HepG2 (cell line): ENCODE measurements around the gene KANSL1. TPM values are rescaled to one million over a fixed set of nuclear protein-coding genes. Genes with fewer than 3 reads are reported as not detected.

Experiments
- ATAC-seq: fragments of 200-7000 bp; cut with Tn5 transposase; 3 replicates; pipeline ENCODE4 v1.9.1; 2020; ENCODE audit warnings: mild to moderate bottlenecking, moderate library complexity
- BruUV-seq: library from RNA; stranded (reverse); fragments of 400-500 nt; replicated peaks from 2 replicates; lab custom pipeline; 2021; lab: Mats Ljungman, UMichigan
- CTCF ChIA-PET: fragments of 300-600 bp; formaldehyde crosslinking; extraction: SDS; loops from one replicate; lab custom pipeline; 2021; ENCODE audit warnings: low total read pairs, inconsistent platforms, low intra/inter-chr PET ratio; lab: Yijun Ruan, JAX
- POLR2A ChIA-PET: fragments of 350-600 bp; sonication (Branson Sonifier 250); formaldehyde crosslinking; loops from one replicate; lab custom pipeline; 2020; ENCODE audit warnings: antibody characterized with exemption, inconsistent platforms; lab: Yijun Ruan, JAX
- DNase-seq: peaks from one replicate; pipeline ENCODE4 v3.0.0-alpha.2; 2015; ENCODE audit warnings: low spot score
- FAIRE-seq: peaks from 3 replicates; lab custom pipeline; 2011; peaks lifted over from hg19 to GRCh38; lab: Jason Lieb, UNC
- H2AFZ ChIP-seq: one replicate; pipeline ENCODE4 v1.6.1; 2011; ENCODE audit warnings: low read length, inconsistent platforms
- H3K27ac ChIP-seq: fragments of 300-600 bp; 3 replicates; pipeline ENCODE4 v1.8.0; 2011; ENCODE audit warnings: mixed run types, mild to moderate bottlenecking, mixed read lengths, low read length, inconsistent platforms; ENCODE audit not compliant: insufficient read depth; ENCODE audit errors: extremely low read length
- H3K27me3 ChIP-seq, 2 experiments: fragments of 200-600 bp in 1 of 2; 2 replicates in 1 of 2; 3 replicates in 1 of 2; pipeline versions ENCODE4 v1.6.0 to v1.8.0; 2011; ENCODE audit warnings: low read length in 2 of 2, mild to moderate bottlenecking in 2 of 2, moderate library complexity in 2 of 2, inconsistent platforms in 1 of 2; ENCODE audit not compliant: insufficient read depth in 2 of 2, control insufficient read depth in 1 of 2
- H3K36me3 ChIP-seq, 2 experiments: fragments of 200-600 bp in 1 of 2; replicated peaks in 1 of 2; 2 replicates in 1 of 2; 3 replicates in 1 of 2; pipeline versions ENCODE4 v1.5.1 to v1.8.0; 2011; ENCODE audit warnings: low read length in 2 of 2, inconsistent platforms in 1 of 2; ENCODE audit not compliant: insufficient read depth in 2 of 2, control insufficient read depth in 1 of 2
- H3K4me1 ChIP-seq: 2 replicates; pipeline ENCODE4 v1.5.1; 2012; ENCODE audit warnings: low read length, inconsistent platforms; ENCODE audit not compliant: insufficient read depth
- H3K4me2 ChIP-seq: 2 replicates; pipeline ENCODE4 v1.6.0; 2011; ENCODE audit warnings: low read depth, low read length, inconsistent platforms
- H3K4me3 ChIP-seq, 3 experiments: fragments of 200-600 bp in 1 of 3; sonication (generic), shearing (Covaris generic) in 1 of 3; replicated peaks in 1 of 3; 2 replicates each; pipeline ENCODE4 v1.5.1; 2011 to 2016; ENCODE audit warnings: low read length in 3 of 3, inconsistent platforms in 2 of 3, low read depth in 2 of 3, mild to moderate bottlenecking in 2 of 3, control low read depth in 1 of 3, mixed read lengths in 1 of 3; ENCODE audit not compliant: insufficient read depth in 1 of 3
- H3K79me2 ChIP-seq: one replicate; pipeline ENCODE4 v1.6.1; 2011; ENCODE audit warnings: low read length, inconsistent platforms; ENCODE audit not compliant: insufficient read depth
- H3K9ac ChIP-seq: 2 replicates; pipeline ENCODE4 v1.6.0; 2011; ENCODE audit warnings: mild to moderate bottlenecking, low read depth, low read length, inconsistent platforms; ENCODE audit not compliant: insufficient read depth
- H3K9me3 ChIP-seq: 2 replicates; pipeline ENCODE4 v1.5.1; 2012; ENCODE audit warnings: mild to moderate bottlenecking, low read length
- H4K20me1 ChIP-seq: 2 replicates; pipeline ENCODE4 v1.6.0; 2011; ENCODE audit warnings: inconsistent platforms, mild to moderate bottlenecking, low read length, moderate library complexity; ENCODE audit not compliant: insufficient read depth
- CHD2 ChIP-seq: IDR thresholded peaks from 2 replicates; pipeline ENCODE4 v1.6.1; 2011; ENCODE audit warnings: low read depth, low read length, improper control_type of control experiment
- ESRRA ChIP-seq: sonication (generic); formaldehyde crosslinking; IDR thresholded peaks from 2 replicates; pipeline ENCODE4 v1.5.1; 2020; ENCODE audit warnings: mild to moderate bottlenecking, low read depth, missing genetic modification reagents
- HNF4A ChIP-seq: sonication (generic); formaldehyde crosslinking; IDR thresholded peaks from 2 replicates; pipeline ENCODE4 v1.4.0; 2020; ENCODE audit warnings: missing genetic modification reagents
- MBNL3 ChIP-seq: fragments of 250-450 bp; sonication (Bioruptor Pico); conservative IDR thresholded peaks from 2 replicates; pipeline ENCODE4 v1.8.0; 2022; ENCODE audit warnings: mild to moderate bottlenecking, inconsistent platforms
- ONECUT2 ChIP-seq: sonication (generic); formaldehyde crosslinking; IDR thresholded peaks from 2 replicates; pipeline ENCODE4 v1.4.0; 2020; ENCODE audit warnings: missing genetic modification reagents
- RXRB ChIP-seq: IDR thresholded peaks from 2 replicates; pipeline ENCODE4 v1.6.1; 2016; ENCODE audit warnings: borderline replicate concordance, missing genetic modification reagents, missing compliant biosample characterization
- U2AF1 ChIP-seq: fragments of 200-400 bp; formaldehyde crosslinking; optimal IDR thresholded peaks from 2 replicates; pipeline ENCODE3; 2017; ENCODE audit warnings: mild to moderate bottlenecking, low read depth, low read length
- ZBTB20 ChIP-seq: sonication (generic); formaldehyde crosslinking; IDR thresholded peaks from 2 replicates; pipeline ENCODE4 v1.8.1; 2023; ENCODE audit warnings: missing genetic modification reagents, low read depth, mild to moderate bottlenecking, borderline replicate concordance
- ZFX ChIP-seq: sonication (generic); formaldehyde crosslinking; IDR thresholded peaks from 2 replicates; pipeline ENCODE4 v1.4.0; 2020; ENCODE audit warnings: mild to moderate bottlenecking, low read depth, missing genetic modification reagents, moderate library complexity
- ZNF160 ChIP-seq: sonication (generic); formaldehyde crosslinking; IDR thresholded peaks from 2 replicates; pipeline ENCODE4 v1.8.0; 2022; ENCODE audit warnings: mild to moderate bottlenecking, inconsistent platforms, missing genetic modification reagents
- ZNF274 ChIP-seq: sonication (generic); formaldehyde crosslinking; IDR thresholded peaks from 2 replicates; pipeline ENCODE4 v1.5.1; 2020; ENCODE audit warnings: mild to moderate bottlenecking, missing genetic modification reagents
- ZNF615 ChIP-seq: sonication (generic); formaldehyde crosslinking; IDR thresholded peaks from 2 replicates; pipeline ENCODE4 v1.5.0; 2020; ENCODE audit warnings: mild to moderate bottlenecking, missing genetic modification reagents, borderline replicate concordance
- ZNF644 ChIP-seq: IDR thresholded peaks from 2 replicates; pipeline ENCODE4 v1.6.1; 2016; ENCODE audit warnings: low read depth
- ZNF7 ChIP-seq: IDR thresholded peaks from 2 replicates; pipeline ENCODE4 v1.6.1; 2016; ENCODE audit warnings: missing biosample characterization, missing genetic modification reagents
- ZNF879 ChIP-seq: sonication (generic); formaldehyde crosslinking; IDR thresholded peaks from 2 replicates; pipeline ENCODE4 v1.8.1; 2023; ENCODE audit warnings: missing genetic modification reagents
- WGBS: methylation state at CpG from one replicate; pipeline ENCODE4 v1.1.6; 2017; ENCODE audit warnings: low lambda C conversion rate; 5-methylcytosine and 5-hydroxymethylcytosine counted together
- in situ Hi-C: cut with HindIII; loops from 2 replicates; pipeline ENCODE4 v1.10.0; 2017; ENCODE audit warnings: low pct_unique_long_range_greater_than_20kb; ENCODE audit not compliant: extremely low pct_ligation_motif_present
- intact Hi-C: fragments of 100-400 bp; cut with micrococcal nuclease; formaldehyde crosslinking; loops from one replicate; pipeline ENCODE4 v1.10.0; 2022; ENCODE audit not compliant: unreplicated experiment
- polyA plus RNA-seq, 8 experiments: library from polyadenylated mRNA; depleted of rRNA in 3 of 8; stranded (reverse) in 7 of 8; unstranded in 1 of 8; fragments of >200 nt; fragmentation: Illumina TruSeq in 4 of 8; extraction: Trizol in 4 of 8; gene quantifications; 2 replicates each; pipeline versions ENCODE4 v1.2.1 to v1.2.3, GENCODE V29; 2011 to 2016; ENCODE audit warnings: low read depth in 4 of 8, missing spikeins in 1 of 8, mixed read lengths in 1 of 8; ENCODE audit not compliant: insufficient read depth in 1 of 8
- total RNA-seq, 5 experiments: library from RNA; depleted of rRNA; stranded (reverse); fragments of >200 nt; fragmentation: Illumina TruSeq; extraction: Trizol; gene quantifications; 2 replicates each; pipeline ENCODE4 v1.2.3, GENCODE V29; 2016; ENCODE audit warnings: low read depth in 1 of 5
- TF ChIP-seq, protein P1 (sequence below): sonication (generic); formaldehyde crosslinking; IDR thresholded peaks from 2 replicates; pipeline ENCODE4 v1.8.0; 2023; ENCODE audit warnings: mild to moderate bottlenecking, missing genetic modification reagents
- TF ChIP-seq, protein P2 (sequence below): sonication (generic); formaldehyde crosslinking; IDR thresholded peaks from 2 replicates; pipeline ENCODE4 v1.5.0; 2020; ENCODE audit warnings: missing genetic modification reagents, mild to moderate bottlenecking, borderline replicate concordance
- TF ChIP-seq, protein P3 (sequence below): conservative IDR thresholded peaks from 2 replicates; pipeline ENCODE4 v1.6.1; 2018; ENCODE audit warnings: missing genetic modification reagents
- TF ChIP-seq, protein P4 (sequence below): sonication (generic); formaldehyde crosslinking; IDR thresholded peaks from 2 replicates; pipeline ENCODE4 v1.4.0; 2020; ENCODE audit warnings: missing genetic modification reagents; ENCODE audit errors: not compliant biosample characterization

The KANSL1 gene
- total and polyA plus RNA-seq, 2 of the 13 experiments (the other 11 are each of a cell fraction or from before 2014, with no cell fraction given), result 24.0 to 59.6 TPM

DNA sequence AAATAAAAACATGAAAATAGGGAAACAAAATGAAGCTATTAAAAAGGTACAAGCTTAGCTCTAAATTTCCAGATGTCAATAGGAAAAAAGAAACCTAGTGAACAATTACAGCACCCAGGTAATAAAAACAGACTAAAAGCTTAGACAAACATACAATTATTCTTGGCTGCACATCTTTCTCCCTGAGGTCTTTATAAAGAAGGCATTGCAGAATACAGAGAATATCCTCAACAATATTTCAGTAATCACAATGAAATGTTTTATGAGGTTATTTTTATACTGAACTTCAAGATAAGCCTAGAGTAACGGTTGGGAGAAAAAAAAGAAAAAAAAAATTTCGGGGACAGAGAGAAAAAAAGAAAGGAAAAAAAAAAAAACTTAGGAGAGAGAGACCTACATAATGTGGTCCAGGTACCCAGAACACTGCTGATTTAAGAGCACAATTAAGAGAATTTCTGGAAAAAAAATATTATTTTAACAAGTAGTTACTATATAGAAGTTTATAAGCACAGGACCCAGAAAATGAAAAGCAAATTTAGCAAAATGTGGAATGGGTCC, 26.5 kb downstream of the KANSL1 start (continued):
- TF ChIP-seq, protein P1, sequence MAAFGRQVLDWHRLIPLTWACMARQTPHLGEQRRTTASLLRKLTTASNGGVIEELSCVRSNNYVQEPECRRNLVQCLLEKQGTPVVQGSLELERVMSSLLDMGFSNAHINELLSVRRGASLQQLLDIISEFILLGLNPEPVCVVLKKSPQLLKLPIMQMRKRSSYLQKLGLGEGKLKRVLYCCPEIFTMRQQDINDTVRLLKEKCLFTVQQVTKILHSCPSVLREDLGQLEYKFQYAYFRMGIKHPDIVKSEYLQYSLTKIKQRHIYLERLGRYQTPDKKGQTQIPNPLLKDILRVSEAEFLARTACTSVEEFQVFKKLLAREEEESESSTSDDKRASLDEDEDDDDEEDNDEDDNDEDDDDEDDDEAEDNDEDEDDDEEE, result no peak
- TF ChIP-seq RXRB (CRISPR knock-in tag), result no peak
- no peak for TF ChIP-seq U2AF1
- no peak for TF ChIP-seq HNF4A
- no peak for TF ChIP-seq ZNF160 (CRISPR knock-in tag)
- TF ChIP-seq, protein P2, sequence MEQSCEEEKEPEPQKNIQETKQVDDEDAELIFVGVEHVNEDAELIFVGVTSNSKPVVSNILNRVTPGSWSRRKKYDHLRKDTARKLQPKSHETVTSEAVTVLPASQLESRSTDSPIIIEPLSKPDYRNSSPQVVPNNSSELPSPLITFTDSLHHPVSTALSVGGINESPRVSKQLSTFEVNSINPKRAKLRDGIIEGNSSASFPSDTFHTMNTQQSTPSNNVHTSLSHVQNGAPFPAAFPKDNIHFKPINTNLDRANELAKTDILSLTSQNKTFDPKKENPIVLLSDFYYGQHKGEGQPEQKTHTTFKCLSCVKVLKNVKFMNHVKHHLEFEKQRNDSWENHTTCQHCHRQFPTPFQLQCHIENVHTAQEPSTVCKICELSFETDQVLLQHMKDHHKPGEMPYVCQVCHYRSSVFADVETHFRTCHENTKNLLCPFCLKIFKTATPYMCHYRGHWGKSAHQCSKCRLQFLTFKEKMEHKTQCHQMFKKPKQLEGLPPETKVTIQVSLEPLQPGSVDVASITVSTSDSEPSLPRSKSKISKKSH (CRISPR knock-in tag), result no peak
- no peak for TF ChIP-seq ZNF644 (CRISPR knock-in tag)
- TF ChIP-seq ZNF615, result no peak
- TF ChIP-seq, all 625 proteins: peak for 0

DNA sequence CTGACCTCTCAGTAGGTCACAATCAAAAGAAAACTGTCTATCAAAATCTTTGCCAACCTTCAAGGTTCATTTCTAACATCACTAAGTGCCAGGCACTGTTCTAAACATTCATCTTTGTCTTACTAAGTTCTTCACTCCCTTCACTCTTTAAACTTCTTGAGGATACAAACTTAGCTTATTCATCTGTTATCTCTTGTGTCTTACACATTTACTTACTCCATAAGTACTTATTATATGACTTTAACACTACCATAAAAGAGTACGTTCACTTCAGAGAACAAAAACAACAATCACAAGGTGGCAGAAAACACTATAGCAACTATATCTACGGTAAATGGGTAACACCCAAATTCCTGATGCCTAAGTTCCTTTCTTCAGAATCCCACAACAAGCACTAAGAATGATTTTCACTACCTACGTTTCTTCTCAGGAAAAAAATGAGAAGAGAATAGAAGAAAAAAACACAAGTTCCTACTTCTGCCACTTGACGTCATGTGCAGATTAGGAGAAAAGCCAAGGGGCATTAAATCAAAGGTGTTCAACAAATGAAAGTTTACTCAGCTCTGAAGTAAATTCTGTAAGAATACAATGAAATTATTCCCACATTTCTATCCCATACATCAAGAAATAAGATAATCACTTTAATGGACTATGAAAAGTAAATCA, 29.2 kb downstream of the KANSL1 start:
- DNase-seq (no peak), FAIRE-seq (no peak), ATAC-seq (no peak)
- BruUV-seq, result no TSS peak
- Histone ChIP-seq H3K4me2 (no peak overlapping the region), H3K79me2 (peaks cover 98% of the 10 kb centered on the region), H3K4me3 (no peak overlapping the region), H3K27me3 (no peaks in the 10 kb centered on the region), H3K27ac (no peak overlapping the region), H3K9ac (no peak overlapping the region), H4K20me1 (peaks cover 81% of the 10 kb centered on the region), H3K4me1 (peaks cover 54% of the 10 kb centered on the region), H3K36me3 (no peaks in the 10 kb centered on the region; a peak in 1 of 5 replicates), H2AFZ (no peak overlapping the region), H3K9me3 (no peaks in the 10 kb centered on the region)
- in situ Hi-C loops (no loop called here), intact Hi-C loops (no loop called here)
- ChIA-PET CTCF (no interaction called here), POLR2A (interaction anchor here (1.0 kb wide), 1 partner anchor 29 kb away, joined by 3 read pairs; the partner anchor contains the start of gene KANSL1)
- 95% methylated on average over 4 of the region's 4 CpGs for WGBS
- TF ChIP-seq ZBTB20 (no peak), ZNF274 (no peak), ONECUT2 (CRISPR knock-in tag) (no peak), ZNF879 (CRISPR knock-in tag) (no peak), MBNL3 (CRISPR knock-in tag) (no peak), ZFX (CRISPR knock-in tag) (no peak), CHD2 (no peak), ESRRA (CRISPR knock-in tag) (no peak), ZNF7 (CRISPR knock-in tag) (no peak)
- TF ChIP-seq, protein P3, sequence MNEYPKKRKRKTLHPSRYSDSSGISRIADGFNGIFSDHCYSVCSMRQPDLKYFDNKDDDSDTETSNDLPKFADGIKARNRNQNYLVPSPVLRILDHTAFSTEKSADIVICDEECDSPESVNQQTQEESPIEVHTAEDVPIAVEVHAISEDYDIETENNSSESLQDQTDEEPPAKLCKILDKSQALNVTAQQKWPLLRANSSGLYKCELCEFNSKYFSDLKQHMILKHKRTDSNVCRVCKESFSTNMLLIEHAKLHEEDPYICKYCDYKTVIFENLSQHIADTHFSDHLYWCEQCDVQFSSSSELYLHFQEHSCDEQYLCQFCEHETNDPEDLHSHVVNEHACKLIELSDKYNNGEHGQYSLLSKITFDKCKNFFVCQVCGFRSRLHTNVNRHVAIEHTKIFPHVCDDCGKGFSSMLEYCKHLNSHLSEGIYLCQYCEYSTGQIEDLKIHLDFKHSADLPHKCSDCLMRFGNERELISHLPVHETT (CRISPR knock-in tag), result no peak
- TF ChIP-seq, protein P4, sequence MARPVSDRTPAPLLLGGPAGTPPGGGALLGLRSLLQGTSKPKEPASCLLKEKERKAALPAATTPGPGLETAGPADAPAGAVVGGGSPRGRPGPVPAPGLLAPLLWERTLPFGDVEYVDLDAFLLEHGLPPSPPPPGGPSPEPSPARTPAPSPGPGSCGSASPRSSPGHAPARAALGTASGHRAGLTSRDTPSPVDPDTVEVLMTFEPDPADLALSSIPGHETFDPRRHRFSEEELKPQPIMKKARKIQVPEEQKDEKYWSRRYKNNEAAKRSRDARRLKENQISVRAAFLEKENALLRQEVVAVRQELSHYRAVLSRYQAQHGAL (CRISPR knock-in tag), result no peak
